GM23338 (cell line): ENCODE measurements around the gene CDK14. TPM values are rescaled to one million over a fixed set of nuclear protein-coding genes. Genes with fewer than 3 reads are reported as not detected.

Experiments used
- ATAC-seq: fragments of 200-7000 bp; cut with Tn5 transposase; 3 replicates; pipeline ENCODE4 v1.9.1; 2020
- DNase-seq: peaks from one replicate; pipeline ENCODE4 v3.0.0-alpha.2; 2015; ENCODE audit warnings: low spot score
- H2AFZ ChIP-seq: fragments of 200-600 bp; sonication (generic); 2 replicates; pipeline ENCODE4 v1.8.0; 2016; ENCODE audit warnings: antibody characterized with exemption, mild to moderate bottlenecking, moderate library complexity
- H3F3A ChIP-seq: fragments of 200-600 bp; sonication (generic); replicated peaks from 2 replicates; pipeline ENCODE4 v1.8.0; 2017; ENCODE audit warnings: antibody characterized with exemption, mixed run types, low read depth
- H3K27ac ChIP-seq: fragments of 200-600 bp; sonication (generic); 2 replicates; pipeline ENCODE4 v1.6.1; 2016; ENCODE audit warnings: low read depth
- H3K27me3 ChIP-seq: fragments of 200-600 bp; sonication (generic); 2 replicates; pipeline ENCODE4 v1.8.0; 2016; ENCODE audit warnings: mild to moderate bottlenecking, mixed run types, moderate library complexity; ENCODE audit not compliant: insufficient read depth
- H3K36me3 ChIP-seq: fragments of 200-600 bp; sonication (generic); 2 replicates; pipeline ENCODE4 v1.8.0; 2016; ENCODE audit warnings: mild to moderate bottlenecking; ENCODE audit not compliant: insufficient read depth
- H3K4me1 ChIP-seq: fragments of 200-600 bp; sonication (generic); 2 replicates; pipeline ENCODE4 v1.8.0; 2016; ENCODE audit warnings: mild to moderate bottlenecking, moderate library complexity; ENCODE audit not compliant: insufficient read depth
- H3K4me2 ChIP-seq: fragments of 200-600 bp; sonication (generic); 2 replicates; pipeline ENCODE4 v1.7.1; 2017; ENCODE audit warnings: mixed run types
- H3K4me3 ChIP-seq: fragments of 200-600 bp; sonication (generic); 2 replicates; pipeline ENCODE4 v1.6.1; 2016; ENCODE audit warnings: mixed run types
- H3K79me2 ChIP-seq: fragments of 200-600 bp; sonication (generic); replicated peaks from 2 replicates; pipeline ENCODE4 v1.8.0; 2017; ENCODE audit warnings: mild to moderate bottlenecking; ENCODE audit not compliant: insufficient read depth
- H3K9me2 ChIP-seq: fragments of 200-600 bp; sonication (generic); 2 replicates; pipeline ENCODE4 v1.8.0; 2017; ENCODE audit not compliant: insufficient read depth
- H4K20me1 ChIP-seq: fragments of 200-600 bp; sonication (generic); replicated peaks from 2 replicates; pipeline ENCODE4 v1.8.0; 2017; ENCODE audit warnings: mild to moderate bottlenecking; ENCODE audit not compliant: insufficient read depth
- H3K27ac Mint-ChIP-seq: 2 replicates; pipeline ENCODE4 v1.8.0; 2020; ENCODE audit warnings: inconsistent platforms, mild to moderate bottlenecking, moderate library complexity, mixed read lengths
- H3K27me3 Mint-ChIP-seq: 3 replicates; pipeline ENCODE4 v1.8.0; 2022; ENCODE audit warnings: low read depth, mild to moderate bottlenecking, moderate library complexity, mixed read lengths, inconsistent platforms; ENCODE audit not compliant: insufficient read depth, poor library complexity
- H3K36me3 Mint-ChIP-seq: 3 replicates; pipeline ENCODE4 v1.8.0; 2021; ENCODE audit warnings: low read depth, mild to moderate bottlenecking, inconsistent platforms, moderate library complexity, mixed read lengths
- H3K4me1 Mint-ChIP-seq: 3 replicates; pipeline ENCODE4 v1.8.0; 2020; ENCODE audit warnings: mild to moderate bottlenecking, inconsistent platforms, mixed read lengths
- H3K4me3 Mint-ChIP-seq: 3 replicates; pipeline ENCODE4 v1.8.0; 2021; ENCODE audit warnings: moderate library complexity, mild to moderate bottlenecking, inconsistent platforms, mixed read lengths
- H3K9me3 Mint-ChIP-seq: 3 replicates; pipeline ENCODE4 v1.8.0; 2020; ENCODE audit warnings: moderate library complexity, mild to moderate bottlenecking, inconsistent platforms, mixed read lengths
- CREB1 ChIP-seq: fragments of 250-450 bp; sonication (Bioruptor Pico); IDR thresholded peaks from 2 replicates; pipeline ENCODE4 v1.5.0; 2020; ENCODE audit warnings: low read depth, mild to moderate bottlenecking, moderate library complexity
- CTCF ChIP-seq, 2 experiments: fragments of 200-600 bp in 1 of 2; sonication (generic) in 1 of 2; conservative IDR thresholded peaks; 2 replicates each; pipeline versions ENCODE4 v1.5.1 to v1.6.1; 2016 to 2017; ENCODE audit warnings: antibody characterized with exemption in 2 of 2, low read depth in 2 of 2, mild to moderate bottlenecking in 2 of 2, moderate library complexity in 1 of 2
- ETS1 ChIP-seq: IDR thresholded peaks from 2 replicates; pipeline ENCODE4 v1.6.1; 2016; ENCODE audit warnings: antibody characterized with exemption
- EZH2 ChIP-seq: fragments of 200-600 bp; sonication (generic); IDR thresholded peaks from one replicate; pipeline ENCODE4 v1.8.0; 2017; ENCODE audit warnings: antibody characterized with exemption, mild to moderate bottlenecking, low read depth; ENCODE audit not compliant: unreplicated experiment
- EZH2phosphoT487 ChIP-seq: fragments of 200-600 bp; sonication (generic); IDR thresholded peaks from one replicate; pipeline ENCODE4 v1.8.1; 2018; ENCODE audit warnings: antibody characterized with exemption; ENCODE audit not compliant: unreplicated experiment
- JUNB ChIP-seq: IDR thresholded peaks from one replicate; pipeline ENCODE4 v1.6.1; 2016; ENCODE audit warnings: antibody characterized with exemption; ENCODE audit not compliant: unreplicated experiment
- NANOG ChIP-seq: IDR thresholded peaks from 2 replicates; pipeline ENCODE4 v1.6.1; 2016; ENCODE audit warnings: antibody characterized with exemption, borderline replicate concordance
- POLR2AphosphoS5 ChIP-seq: IDR thresholded peaks from 2 replicates; pipeline ENCODE4 v1.6.1; 2016; ENCODE audit warnings: antibody characterized with exemption, low read depth
- STAT1 ChIP-seq: IDR thresholded peaks from one replicate; pipeline ENCODE4 v1.6.1; 2016; ENCODE audit warnings: antibody characterized with exemption; ENCODE audit not compliant: unreplicated experiment
- ZNF114 ChIP-seq: fragments of 250-450 bp; sonication (Bioruptor Pico); IDR thresholded peaks from 2 replicates; pipeline ENCODE4 v1.5.0; 2020; ENCODE audit warnings: mild to moderate bottlenecking, moderate library complexity
- ZNF331 ChIP-seq: fragments of 250-450 bp; sonication (Bioruptor Pico); IDR thresholded peaks from 2 replicates; pipeline ENCODE4 v1.5.0; 2020; ENCODE audit warnings: low read depth, mild to moderate bottlenecking, moderate library complexity
- polyA plus RNA-seq: library from polyadenylated mRNA; unstranded; fragments of >200 nt; fragmentation: Nextera tagmentation; extraction: Ambion mirVana; gene quantifications from 2 replicates; pipeline ENCODE4 v1.2.1, GENCODE V29; 2016
- total RNA-seq: library from RNA; depleted of rRNA; stranded (reverse); fragments of >200 nt; shearing (Covaris generic); gene quantifications from 2 replicates; pipeline ENCODE4 v1.2.3, GENCODE V29; 2014

Gene CDK14
- total and polyA plus RNA-seq, 2 experiments from 2014 or later, result 11.2 to 24.0 TPM

GRCh38 chr7:90666186-90666585 is 70.1 kb downstream of the CDK14 start:
- Histone ChIP-seq H3K9me2 (no peaks in the 10 kb centered on the region), H3K27ac (no peak overlapping the region), H2AFZ (no peak overlapping the region), H3K4me1 (peaks cover 24% of the 10 kb centered on the region), H3K36me3 (no peaks in the 10 kb centered on the region), H3K79me2 (peaks cover 53% of the 10 kb centered on the region), H3F3A (no peaks in the 10 kb centered on the region), H4K20me1 (no peaks in the 10 kb centered on the region), H3K4me2 (no peak overlapping the region), H3K27me3 (no peaks in the 10 kb centered on the region), H3K4me3 (no peak overlapping the region)
- DNase-seq (no peak), ATAC-seq (no peak)
- no peak overlapping the region for H3K4me3 Mint-ChIP-seq
- H3K27ac Mint-ChIP-seq, result peak overlapping the region; percentile 26
- H3K27me3 Mint-ChIP-seq, result peaks cover 5% of the 10 kb centered on the region
- TF ChIP-seq POLR2AphosphoS5 (no peak), ZNF331 (CRISPR knock-in tag) (no peak), ZNF114 (CRISPR knock-in tag) (no peak), ETS1 (no peak), JUNB (no peak), EZH2phosphoT487 (no peak), NANOG (no peak)
- peaks cover 31% of the 10 kb centered on the region for H3K4me1 Mint-ChIP-seq
- no peaks in the 10 kb centered on the region for H3K9me3 Mint-ChIP-seq
- peaks cover 4% of the 10 kb centered on the region; the same call in 2 of the 3 replicates for H3K36me3 Mint-ChIP-seq

GRCh38 chr7:90668992-90669391 is 72.9 kb downstream of the CDK14 start:
- no peak overlapping the region for H3K27ac ChIP-seq
- no peak overlapping the region for H3K4me3 ChIP-seq
- no peaks in the 10 kb centered on the region for H3K36me3 ChIP-seq
- no peak for ATAC-seq
- Mint-ChIP-seq H3K9me3 (no peaks in the 10 kb centered on the region), H3K4me3 (no peak overlapping the region), H3K36me3 (peaks cover 3% of the 10 kb centered on the region; the same call in 2 of the 3 replicates), H3K27me3 (peaks cover 5% of the 10 kb centered on the region), H3K27ac (no peak overlapping the region), H3K4me1 (peaks cover 12% of the 10 kb centered on the region)
- no peaks in the 10 kb centered on the region for H3K9me2 ChIP-seq
- no peak for DNase-seq
- no peaks in the 10 kb centered on the region for H3F3A ChIP-seq
- TF ChIP-seq POLR2AphosphoS5 (no peak), CREB1 (CRISPR knock-in tag) (no peak), ZNF331 (CRISPR knock-in tag) (no peak), EZH2phosphoT487 (no peak), JUNB (no peak), STAT1 (no peak), EZH2 (no peak)
- peaks cover 53% of the 10 kb centered on the region for H3K79me2 ChIP-seq
- no peaks in the 10 kb centered on the region for H4K20me1 ChIP-seq
- no peaks in the 10 kb centered on the region for H3K4me1 ChIP-seq
- H3K27me3 ChIP-seq, result no peaks in the 10 kb centered on the region
- H2AFZ ChIP-seq, result no peak overlapping the region
- no peak overlapping the region for H3K4me2 ChIP-seq

- Mint-ChIP-seq H3K27ac (no peak overlapping the region), H3K27me3 (peaks cover 5% of the 10 kb centered on the region), H3K4me1 (peaks cover 16% of the 10 kb centered on the region), H3K9me3 (no peaks in the 10 kb centered on the region), H3K36me3 (no peaks in the 10 kb centered on the region; the same call in 2 of the 3 replicates), H3K4me3 (no peak overlapping the region)
- Histone ChIP-seq H3K27ac (no peak overlapping the region), H2AFZ (no peak overlapping the region), H3K4me2 (no peak overlapping the region), H3K27me3 (no peaks in the 10 kb centered on the region), H3K4me1 (no peaks in the 10 kb centered on the region), H3K4me3 (no peak overlapping the region), H3K9me2 (no peaks in the 10 kb centered on the region), H3K79me2 (peaks cover 52% of the 10 kb centered on the region), H3F3A (no peaks in the 10 kb centered on the region), H4K20me1 (no peaks in the 10 kb centered on the region), H3K36me3 (no peaks in the 10 kb centered on the region)
- DNase-seq (no peak), ATAC-seq (no peak)
- TF ChIP-seq POLR2AphosphoS5 (no peak), NANOG (no peak), EZH2 (no peak), JUNB (no peak), ETS1 (no peak), CTCF (conservative IDR thresholded peaks at IDR 0.05; ENCODE audit: low read depth in 2 of 2) (no peak), ZNF114 (CRISPR knock-in tag) (no peak), CREB1 (CRISPR knock-in tag) (no peak), ZNF331 (CRISPR knock-in tag) (no peak)
These were observed 73.4 kb downstream of the CDK14 start for GRCh38 chr7:90669492-90669891.
